GM06990 (cell line): Measurements from ENCODE around the gene HAPLN1.
A peak's percentile ranks its signal among the peaks of the same experiment; 100 is the strongest.

Experiments
- DNase-seq: peaks from one replicate; pipeline ENCODE4 v3.0.0-alpha.2; 2011; ENCODE audit not compliant: insufficient read length; ENCODE audit errors: extremely low read depth
- H3K27me3 ChIP-seq: replicated peaks from 2 replicates; pipeline ENCODE4 v1.6.0; 2011; ENCODE audit warnings: low read length; ENCODE audit not compliant: control insufficient read depth, insufficient read depth
- H3K36me3 ChIP-seq: 2 replicates; pipeline ENCODE4 v1.5.1; 2011; ENCODE audit warnings: low read length; ENCODE audit not compliant: control insufficient read depth, insufficient read depth
- H3K4me3 ChIP-seq: replicated peaks from 2 replicates; pipeline ENCODE4 v1.5.1; 2011; ENCODE audit warnings: low read depth, mild to moderate bottlenecking, control low read depth, low read length
- CTCF ChIP-seq: IDR thresholded peaks from 2 replicates; pipeline ENCODE4 v1.5.1; 2011; ENCODE audit warnings: low read length, control low read depth, mild to moderate bottlenecking, inconsistent platforms; ENCODE audit not compliant: insufficient read depth, poor library complexity, severe bottlenecking

HAPLN1 gene

GRCh38 chr5:83683836-83684235 is 36.8 kb downstream of the HAPLN1 start:
- Histone ChIP-seq H3K27me3 (no peaks in the 10 kb centered on the region), H3K4me3 (no peak overlapping the region), H3K36me3 (no peaks in the 10 kb centered on the region)
- no peak for DNase-seq
- TF ChIP-seq CTCF: no peak

- no peak overlapping the region for H3K4me3 ChIP-seq
- H3K36me3 ChIP-seq: no peaks in the 10 kb centered on the region
- no peaks in the 10 kb centered on the region for H3K27me3 ChIP-seq
- no peak for TF ChIP-seq CTCF
- DNase-seq: no peak
Measured at GRCh38 chr5:83672646-83673045, 48.0 kb downstream of the HAPLN1 start.

- no peak for TF ChIP-seq CTCF
- Histone ChIP-seq H3K27me3 (no peaks in the 10 kb centered on the region), H3K4me3 (no peak overlapping the region), H3K36me3 (no peaks in the 10 kb centered on the region)
- no peak for DNase-seq
Measured at GRCh38 chr5:83672158-83672557, 48.5 kb downstream of the HAPLN1 start.

- H3K36me3 ChIP-seq: no peaks in the 10 kb centered on the region
- no peak for TF ChIP-seq CTCF
- no peak for DNase-seq
- no peak overlapping the region for H3K4me3 ChIP-seq
- H3K27me3 ChIP-seq: no peaks in the 10 kb centered on the region
Measured at GRCh38 chr5:83665631-83666030, 55.0 kb downstream of the HAPLN1 start.

GRCh38 chr5:83662558-83662957 is 58.1 kb downstream of the HAPLN1 start:
- no peak overlapping the region for H3K4me3 ChIP-seq
- no peaks in the 10 kb centered on the region for H3K36me3 ChIP-seq
- no peaks in the 10 kb centered on the region for H3K27me3 ChIP-seq
- TF ChIP-seq CTCF: no peak
- DNase-seq: peak; percentile 38

GRCh38 chr5:83657807-83658525 is 62.7 kb downstream of the HAPLN1 start:
- Histone ChIP-seq H3K36me3 (no peaks in the 10 kb centered on the region), H3K27me3 (no peaks in the 10 kb centered on the region), H3K4me3 (no peak overlapping the region)
- no peak for TF ChIP-seq CTCF
- DNase-seq: no peak
